G401.6 (cell line): ENCODE measurements around the gene STK32C.

ENCODE experiments used
- FAIRE-seq: peaks from 2 replicates; lab custom pipeline; 2012; peaks lifted over from hg19 to GRCh38; lab: Jason Lieb, UNC

STK32C gene

DNA sequence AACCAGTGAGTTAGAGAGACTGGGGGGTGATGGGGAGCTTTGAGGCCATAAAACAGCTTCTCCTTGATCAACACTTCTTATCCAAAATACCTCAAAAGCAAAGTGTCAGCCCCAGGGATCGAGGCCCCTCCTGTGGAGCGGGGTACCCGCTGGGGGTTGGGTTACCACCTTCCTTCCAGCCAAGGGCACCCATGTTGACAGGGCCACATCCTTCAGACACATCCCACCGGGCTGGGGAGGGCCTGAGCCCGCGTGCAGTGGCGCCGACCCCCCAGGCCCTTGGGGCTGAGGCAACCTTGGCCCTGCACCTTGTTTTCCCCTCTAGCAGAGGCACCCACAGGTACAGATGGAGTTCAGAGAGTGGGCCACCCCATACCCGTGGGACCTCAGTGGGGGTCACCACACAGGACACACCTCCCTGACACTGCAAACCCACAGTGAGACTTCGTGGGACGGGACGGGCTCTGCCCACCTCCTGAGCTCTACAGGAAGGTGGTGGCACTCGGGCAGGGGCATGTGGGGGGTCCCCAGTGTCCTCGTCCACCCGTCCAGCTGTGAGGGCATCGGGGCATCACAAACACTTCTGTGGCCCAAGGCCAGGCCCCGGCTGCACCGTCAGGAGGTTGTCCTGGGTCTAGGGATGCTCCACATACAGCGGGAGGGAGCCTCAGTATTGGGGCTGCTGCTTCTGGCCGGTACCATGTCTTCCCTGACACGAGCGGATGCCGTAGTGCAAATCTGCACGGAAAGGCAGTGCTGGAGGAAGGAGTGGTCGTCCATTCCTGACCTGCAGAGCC lies 110.3 kb downstream of the STK32C start:
- FAIRE-seq = no peak

DNA sequence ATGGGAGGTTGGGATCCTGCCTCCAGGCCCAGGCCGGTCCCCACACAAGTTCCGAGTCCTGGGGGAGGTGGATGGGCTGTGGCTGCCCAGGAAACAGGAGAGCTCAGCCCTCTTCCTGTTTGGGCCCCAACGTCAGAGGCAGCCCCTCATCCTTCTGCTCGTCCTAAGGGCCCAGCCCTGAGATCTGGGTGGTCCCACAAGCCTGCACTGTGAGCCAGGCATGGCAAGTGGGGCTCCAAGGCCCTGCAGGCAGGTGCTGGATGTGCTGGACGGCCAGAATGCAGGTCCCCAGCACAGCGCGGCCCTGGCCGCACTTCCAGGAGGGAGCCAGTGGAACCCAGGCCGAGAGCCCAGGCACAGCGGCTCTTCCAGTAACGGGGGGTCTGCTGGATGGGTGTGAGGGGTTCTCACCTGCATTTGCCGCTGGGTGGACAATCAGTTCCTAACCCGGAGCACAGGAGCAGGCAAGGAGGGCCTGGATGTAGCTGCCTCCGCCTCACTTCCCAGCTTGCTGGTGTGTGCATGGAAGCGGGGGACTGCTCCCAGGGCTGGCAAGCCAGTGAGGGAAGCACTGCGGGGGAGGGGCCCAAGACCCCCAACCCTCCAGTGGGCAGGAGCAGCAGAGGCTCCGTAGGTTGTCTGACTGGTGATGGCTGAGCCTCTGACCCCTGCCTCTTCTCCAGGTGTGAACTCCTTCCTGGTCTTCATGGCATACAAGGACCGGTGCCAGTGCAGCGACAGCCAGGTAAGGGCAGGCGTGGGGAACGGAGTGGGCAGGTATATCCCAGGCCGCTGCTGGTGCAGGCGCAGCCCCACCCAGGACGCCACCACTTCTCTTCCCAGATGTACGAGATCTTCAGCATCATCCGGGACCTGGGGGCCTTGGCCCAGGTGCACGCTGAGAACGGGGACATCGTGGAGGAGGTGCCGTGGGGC lies 111.3 kb downstream of the STK32C start:
- no peak for FAIRE-seq

DNA sequence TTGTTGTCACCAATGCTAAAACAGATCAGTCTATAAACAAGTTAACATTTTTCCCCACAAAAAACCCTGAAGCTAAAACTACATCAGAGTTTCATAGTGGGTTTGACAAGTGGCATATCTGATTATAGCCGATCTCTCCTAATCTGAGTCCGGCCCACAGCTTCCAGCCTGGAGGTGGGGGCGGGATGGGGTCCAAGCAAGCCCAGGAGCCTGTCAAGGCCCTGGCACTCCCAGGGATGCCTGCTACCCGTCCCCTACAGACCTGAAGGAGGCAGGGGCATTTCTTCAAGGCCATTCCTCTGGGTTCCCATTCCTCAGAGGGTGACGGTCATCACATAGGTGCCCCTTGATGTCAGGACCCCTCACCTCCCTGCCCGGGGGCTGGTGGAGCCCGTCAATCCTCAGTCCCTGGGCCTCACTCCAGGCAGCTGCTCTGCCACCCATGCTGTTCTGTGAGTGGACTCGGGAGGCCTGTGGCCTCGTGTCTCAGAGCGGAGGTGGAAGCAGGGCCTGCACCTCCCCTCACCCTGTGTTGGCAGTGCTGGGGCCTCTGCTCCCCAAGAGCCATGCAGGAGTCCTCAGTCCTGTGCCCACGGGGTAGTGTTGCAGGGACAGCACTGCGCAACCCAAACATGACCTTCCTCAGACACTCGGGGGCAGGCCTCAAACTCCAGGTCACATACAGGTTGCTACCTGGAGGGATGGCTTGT lies 112.2 kb downstream of the STK32C start:
- no peak for FAIRE-seq

DNA sequence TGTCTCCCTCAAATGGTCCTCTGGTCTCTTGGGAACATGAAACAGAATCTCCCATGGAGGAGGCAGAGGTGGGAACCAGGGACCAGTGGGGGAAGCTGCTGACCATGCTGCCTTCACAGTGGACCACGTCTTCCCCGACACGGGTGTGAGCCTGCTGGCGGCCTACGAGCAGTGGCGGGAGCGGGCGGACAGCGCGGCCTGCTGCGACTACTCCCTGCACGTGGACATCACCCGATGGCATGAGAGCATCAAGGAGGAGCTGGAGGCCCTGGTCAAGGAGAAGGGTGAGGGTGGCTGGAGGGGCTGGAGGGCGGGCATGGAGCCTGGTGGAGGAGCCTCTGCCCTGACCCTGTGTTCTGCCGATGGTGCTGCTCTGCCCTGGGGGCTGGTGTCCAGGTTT lies 113.0 kb downstream of the STK32C start:
- FAIRE-seq = no peak

DNA sequence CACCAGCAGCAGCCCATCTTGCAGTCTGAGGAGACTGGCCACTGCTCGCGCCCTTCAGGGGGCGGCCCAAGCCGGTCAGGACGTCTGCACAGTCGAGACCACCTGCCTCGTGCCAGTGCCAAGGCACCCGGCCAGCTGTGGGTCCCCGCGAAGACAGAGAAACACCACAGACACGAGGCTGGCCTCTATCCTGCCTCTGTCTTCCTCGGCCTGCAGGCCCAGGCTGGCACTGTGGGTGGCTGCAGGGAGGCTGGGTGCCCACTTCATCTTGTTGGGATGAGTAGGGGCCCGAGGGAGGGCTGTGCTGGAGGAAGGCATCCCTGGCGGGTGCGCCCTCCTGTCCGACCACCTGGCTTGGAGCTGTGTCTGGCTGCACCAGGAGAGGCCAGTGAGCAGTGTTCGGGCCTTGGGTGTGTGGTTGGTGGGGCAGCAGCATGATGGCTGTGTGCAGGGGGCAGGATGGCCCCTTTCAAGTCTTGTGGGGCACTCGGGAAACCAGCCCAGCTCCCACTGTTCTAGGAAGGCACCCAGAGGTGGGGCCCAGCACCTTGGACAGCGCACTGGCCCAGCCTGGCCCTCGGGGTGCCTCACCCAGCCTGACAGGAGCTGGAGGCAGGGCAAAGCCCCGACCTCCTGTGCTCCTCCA lies 113.7 kb downstream of the STK32C start:
- FAIRE-seq = no peak

DNA sequence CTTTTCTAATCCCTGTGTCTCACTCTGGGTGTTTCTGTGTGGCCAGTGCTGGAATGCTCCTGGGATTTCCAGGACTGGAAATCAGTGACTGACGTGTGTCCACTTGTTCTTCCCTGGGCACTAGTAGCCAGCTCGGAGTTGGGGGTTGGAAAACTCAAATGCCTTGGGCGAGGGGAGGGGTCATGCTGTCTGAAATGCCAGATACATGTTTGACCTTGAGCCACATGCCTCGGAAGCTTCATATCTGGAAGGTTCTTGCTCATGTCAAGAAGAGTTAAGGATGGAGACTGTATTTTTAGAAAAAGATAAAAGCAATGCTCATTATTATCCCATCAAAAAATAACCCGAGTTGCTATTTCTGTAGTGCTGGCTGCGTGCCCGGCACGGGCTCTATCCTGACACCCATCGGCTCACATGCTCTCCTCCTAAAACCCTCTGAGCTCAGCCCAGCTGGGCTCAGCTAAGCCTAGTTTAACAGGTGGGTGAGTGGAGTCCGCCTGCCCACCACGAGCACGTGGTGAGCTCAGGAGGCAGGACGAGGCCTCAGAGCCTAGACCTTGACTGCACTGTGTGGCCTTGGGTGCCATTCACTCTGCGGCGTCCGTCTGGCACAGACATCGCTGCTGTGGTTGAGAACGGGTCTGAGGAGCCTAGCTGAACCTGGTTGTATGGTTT lies 114.6 kb downstream of the STK32C start:
- no peak for FAIRE-seq

DNA sequence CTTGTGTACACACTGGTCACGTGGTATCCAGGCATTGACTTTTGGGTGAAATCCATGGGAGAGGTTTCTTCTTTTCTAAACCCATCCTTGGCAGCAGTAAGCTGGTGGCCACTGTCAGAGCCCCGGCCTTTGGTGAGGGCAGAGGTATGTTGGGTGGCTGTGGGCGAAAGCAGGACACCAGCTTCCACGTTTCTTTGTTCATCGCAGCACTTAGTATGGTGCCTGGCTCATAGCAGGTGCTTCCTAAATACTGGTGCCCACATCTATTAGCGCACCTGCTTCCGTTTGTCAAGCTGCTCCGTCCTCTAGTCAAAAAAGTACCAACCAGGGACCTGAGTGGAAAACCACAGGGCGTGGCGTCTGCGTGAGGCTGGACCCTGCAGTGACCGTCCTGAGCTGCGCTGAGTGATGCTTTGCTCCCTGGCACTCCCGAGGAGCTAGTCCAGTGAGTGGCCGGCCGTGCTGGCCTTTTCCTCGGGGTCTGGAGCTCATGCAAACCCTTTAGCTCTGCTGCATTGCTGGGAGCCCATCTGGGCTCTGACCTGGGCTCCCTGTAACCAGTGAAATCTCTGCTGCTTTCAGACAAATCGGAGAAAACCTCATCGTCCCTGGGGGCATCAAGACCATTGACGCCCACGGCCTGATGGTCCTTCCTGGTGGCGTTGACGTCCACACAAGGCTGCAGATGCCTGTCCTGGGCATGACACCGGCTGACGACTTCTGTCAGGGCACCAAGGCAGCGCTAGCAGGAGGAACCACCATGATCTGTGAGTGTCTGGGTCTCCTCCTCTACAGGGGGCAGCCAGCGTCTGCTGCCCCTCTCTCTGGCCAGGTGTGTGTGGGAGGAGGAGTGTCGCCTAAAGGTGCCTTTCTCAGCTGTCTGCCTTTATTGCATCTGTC lies 115.4 kb downstream of the STK32C start:
- no peak for FAIRE-seq

DNA sequence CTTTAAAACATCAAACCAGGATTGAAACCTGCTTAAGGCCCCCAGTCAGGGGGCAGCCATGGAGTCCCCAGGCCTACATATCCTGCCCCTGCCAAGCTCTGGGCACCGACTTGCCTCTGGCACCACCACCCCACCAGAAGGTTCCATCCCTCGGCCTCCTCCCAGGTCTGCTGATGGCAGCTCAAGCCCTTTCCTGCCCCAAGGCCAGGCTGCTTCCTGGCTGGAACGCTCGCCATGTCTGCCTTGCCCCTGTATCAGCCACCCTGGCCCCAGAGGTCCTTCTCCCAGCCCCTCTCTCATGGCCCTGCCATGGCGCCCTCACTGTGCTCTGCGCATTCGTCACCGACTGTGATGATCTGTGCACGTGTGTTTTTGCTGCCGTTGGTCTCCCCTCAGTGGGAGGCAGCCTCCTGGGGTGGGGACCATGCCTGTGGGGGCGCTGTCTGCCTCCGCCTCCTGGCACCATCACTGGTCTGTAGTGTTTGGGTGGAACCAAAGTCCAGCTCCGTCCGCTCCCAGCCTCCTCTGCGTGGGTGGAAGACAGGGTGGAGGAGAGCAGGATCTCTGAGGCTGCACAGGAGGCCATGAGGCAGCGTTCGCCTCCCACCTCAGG lies 117.8 kb downstream of the STK32C start:
- FAIRE-seq = no peak

DNA sequence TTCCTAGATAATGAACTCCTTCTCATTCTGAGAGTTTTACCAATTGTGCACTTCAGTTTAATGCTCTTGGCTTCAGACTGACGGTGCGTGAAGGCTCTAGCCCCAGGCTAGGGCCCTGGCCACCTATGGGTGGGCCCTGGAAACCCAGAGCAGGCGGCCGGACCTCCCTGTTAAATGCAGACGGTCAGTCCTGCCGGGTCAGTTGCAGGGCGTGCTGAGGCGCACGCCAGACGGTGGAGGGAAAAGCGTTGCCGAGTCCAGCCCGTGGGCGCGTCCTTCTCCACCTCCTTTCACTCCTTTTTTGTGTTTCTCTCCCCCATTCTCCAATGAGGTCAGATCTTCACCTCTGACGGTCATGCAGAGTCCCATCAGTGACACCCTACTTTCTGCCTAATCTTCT lies 118.7 kb downstream of the STK32C start:
- no peak for FAIRE-seq

DNA sequence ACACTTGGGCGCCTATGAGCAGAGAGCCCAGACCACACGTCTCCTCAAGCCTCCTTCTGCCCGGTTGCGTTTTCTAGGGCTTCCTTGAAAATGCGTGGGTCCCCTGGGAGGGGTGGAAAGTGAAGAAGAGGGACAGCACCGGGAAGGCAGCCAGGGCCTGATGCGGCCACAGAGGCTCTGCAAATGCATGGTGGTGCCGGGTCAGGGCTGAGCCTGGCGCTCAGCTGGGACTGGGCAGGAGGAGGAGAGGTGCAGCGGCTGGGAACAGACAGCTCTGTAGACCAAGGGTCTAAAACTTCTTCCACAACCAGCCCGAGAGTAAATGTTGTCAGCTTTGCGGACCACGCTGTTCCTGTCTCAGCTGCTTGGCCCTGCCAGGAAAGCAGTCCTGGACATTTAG lies 119.4 kb downstream of the STK32C start:
- no peak for FAIRE-seq

DNA sequence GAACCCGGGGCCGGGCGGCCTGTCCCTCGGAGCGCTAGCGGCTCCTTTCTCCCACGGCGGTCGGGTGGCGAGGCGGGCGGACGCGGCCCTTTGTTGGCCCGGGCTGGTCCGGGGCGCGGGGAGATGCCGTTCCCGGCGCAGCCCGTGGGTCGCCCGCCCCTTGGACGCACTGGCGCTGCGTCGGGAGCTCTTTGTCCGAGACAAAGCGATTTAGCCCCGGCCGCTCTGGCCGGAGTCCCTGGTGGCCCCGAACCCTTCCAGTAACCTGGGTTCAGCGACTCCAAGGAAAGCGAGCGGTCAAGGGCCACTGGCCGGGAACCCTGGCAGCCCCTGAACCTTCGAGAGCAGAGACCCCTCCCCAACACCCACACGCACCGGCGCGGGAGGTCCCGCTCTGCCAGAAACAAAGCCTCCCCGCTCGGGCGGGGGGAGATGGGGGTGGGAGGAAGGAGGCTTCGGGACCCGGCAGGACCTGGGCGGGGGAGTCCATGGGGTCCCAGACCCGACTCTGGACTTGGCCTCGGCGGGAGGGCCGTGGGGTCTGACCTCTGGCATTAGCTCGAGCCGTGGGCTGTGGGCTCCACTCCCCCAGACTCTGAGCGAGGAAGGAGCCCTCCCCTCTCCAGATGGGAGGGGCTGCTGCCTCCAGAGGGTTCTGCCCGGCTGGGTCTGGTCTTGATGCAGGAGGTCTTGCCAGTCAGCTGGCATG lies 120.2 kb downstream of the STK32C start:
- FAIRE-seq = no peak

DNA sequence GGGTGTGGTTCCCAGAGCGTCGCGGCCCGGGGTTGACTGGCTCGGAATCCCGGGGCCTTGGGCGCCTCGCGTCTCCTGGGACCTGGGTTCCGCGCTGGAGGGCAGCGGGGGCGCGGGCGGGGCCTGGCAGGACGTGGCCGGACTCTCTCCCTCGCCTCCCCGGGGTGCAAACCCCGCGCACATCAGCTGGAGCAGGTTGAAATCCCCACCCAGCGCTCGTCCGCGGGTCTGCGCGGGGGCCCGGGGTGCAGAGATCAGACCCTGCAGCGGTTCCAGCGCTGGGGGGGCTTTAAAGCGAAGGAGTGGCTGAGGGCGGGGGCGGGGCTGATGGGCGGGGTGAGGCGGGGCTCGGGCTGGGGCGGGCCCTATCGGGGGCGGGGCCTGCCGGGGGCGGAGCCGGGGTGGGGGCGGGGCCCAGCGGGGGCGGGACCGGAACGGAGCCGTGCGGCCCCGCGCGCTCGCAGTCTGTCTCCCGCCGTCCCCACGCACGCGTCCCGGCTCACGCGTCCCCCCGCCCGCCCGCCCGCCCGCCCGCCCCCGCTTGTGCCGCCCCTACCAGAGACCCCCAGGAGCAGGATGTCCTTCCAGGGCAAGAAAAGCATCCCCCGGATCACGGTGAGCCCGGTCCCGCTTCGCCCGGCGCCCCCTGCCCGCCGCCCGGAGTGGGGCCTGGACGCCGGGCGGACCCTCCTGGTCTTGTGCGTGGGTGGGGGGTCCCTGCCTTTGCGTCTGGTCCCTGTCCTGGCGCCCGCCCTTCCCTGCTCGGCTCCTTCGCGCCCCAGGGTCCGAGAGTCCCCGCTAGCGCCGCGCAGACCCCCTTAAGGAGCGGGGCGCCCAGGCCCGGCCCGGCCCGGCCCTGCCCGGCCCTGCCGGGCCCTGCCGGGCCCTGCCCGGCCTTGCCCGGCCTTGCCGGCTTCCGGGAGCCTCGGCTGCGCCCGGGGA lies 121.0 kb downstream of the STK32C start, which contains the start of gene DPYSL4:
DPYSL4 (plus strand) TSS at position 461 of the 942 bp plus-strand sequence; CDS start at position 577, 116 bp downstream.
- no peak for FAIRE-seq

DNA sequence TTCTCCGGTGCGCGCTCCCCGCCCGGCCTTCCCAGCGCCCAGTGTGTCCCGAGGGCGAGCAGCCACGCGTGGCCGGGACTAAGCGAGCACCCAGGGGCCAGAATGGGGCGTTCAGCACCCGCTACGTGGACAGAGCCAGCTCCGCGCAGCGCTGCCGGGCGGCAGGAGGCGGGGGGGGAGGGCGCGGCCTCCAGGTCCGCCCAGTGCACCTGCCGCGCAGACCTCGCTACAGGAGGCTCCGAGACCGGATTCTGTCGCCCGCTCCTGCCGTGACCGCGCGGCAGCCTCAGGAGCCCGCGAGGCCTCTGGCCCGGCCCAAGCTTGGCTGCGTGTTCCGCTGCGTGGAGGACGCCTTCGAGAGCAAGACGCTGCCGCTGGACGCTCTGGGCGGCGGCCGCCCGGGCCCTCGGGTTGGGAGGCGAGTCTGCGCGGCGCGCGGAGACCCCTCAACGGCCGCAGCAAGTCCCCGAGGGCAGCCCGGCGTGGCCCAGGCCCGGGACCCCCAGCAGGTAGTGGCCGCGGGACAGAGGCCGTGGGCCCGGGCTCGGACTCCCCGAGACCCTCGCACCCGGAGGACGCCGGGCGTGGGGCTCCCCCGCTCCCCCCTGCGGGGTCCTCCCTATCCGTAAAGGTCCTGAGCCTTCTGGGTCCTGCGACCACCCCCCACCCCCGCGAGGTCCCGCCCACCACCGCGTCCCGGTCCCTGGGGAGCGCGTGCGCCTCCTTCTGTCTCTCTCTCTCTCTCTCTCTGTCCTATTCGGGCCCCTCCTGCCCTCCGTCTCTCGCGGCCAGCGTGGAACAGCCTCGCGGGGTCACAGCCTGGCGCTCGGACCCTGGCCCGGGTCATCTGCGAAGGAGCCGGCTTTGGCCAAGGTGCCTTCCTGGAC lies 121.9 kb downstream of the STK32C start:
- FAIRE-seq = no peak

DNA sequence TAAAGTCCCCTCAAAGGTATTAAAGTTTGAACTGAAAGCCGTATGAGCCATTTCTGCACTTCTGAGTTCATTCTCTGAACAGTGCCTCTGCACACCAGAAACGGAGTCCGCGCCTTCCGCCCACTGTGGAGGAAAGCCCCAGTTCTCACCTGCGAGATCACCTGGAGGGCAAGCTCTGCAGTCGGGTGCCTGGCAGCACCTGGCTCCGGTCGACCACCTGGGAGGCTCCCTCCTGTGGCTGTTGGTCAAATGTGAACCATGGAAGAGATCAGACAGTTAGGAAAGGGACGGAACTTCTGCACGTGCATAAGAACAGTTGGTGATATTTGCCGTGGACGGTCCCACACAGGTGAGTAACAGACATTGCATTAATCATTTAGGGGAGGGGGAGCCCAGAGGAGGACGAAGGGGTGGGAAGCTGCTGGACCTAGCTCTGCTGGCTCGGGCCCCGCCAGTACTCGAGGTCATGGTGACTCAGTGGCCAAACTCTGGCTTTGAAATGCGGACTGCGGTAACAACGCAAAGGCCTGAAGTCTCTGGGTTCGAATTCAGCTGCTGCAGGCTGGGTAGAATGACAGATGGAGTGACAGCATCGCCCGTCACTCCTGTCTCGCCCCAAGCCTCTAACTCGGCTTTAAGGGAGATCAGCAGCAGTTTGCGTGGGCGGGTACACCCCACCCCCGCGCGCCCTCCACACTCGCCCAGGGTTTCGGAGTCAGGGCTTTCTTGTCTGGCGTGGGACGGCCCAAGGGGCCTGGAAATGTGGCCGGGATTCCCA lies 122.7 kb downstream of the STK32C start:
- no peak for FAIRE-seq

DNA sequence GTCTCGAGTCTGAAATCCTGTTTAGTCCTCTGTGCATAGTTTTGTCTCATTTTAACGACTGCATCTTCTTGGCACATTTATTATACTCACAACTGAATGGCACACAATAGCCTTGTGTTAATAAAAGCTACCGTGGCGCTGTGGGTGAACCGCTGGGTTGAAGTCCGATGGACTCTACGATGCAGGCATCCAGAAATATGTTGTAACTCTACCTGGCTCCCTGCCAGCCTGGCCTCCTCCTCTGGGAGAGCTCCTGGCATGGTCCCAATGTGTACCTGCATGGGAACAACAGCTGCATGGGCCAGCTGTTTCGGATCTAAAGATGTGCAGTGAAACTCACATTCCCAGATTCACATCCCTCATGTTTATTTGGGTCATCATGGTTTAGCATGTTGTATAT lies 124.7 kb downstream of the STK32C start:
- FAIRE-seq = no peak

DNA sequence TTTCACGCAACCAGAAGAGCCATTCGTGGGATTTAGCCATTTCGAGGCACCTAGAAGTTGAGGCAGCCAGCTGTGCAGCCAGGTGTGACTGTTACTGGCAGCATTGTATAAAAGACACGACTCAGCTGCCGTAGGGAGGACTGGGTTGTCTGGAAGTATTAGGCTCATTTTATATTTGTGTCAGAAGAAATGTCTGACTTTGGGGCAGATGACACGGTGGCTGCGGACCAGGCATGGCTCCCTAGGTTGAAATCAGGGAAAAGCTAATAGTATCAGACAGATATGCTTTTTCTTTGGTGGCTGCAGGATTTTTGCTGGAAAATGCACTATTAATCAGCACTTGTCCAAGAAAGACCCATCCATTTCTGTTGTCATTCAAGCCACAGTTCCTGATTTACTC lies 125.2 kb downstream of the STK32C start:
- FAIRE-seq = no peak
